HG02970 (cell line): Measurements from ENCODE around the gene CMSS1.

Experiments
- ATAC-seq: cut with Tn5 transposase; IDR thresholded peaks from one replicate; pipeline ENCODE4 v1.9.1; 2021; ENCODE audit warnings: mild to moderate bottlenecking, moderate library complexity, moderate number of reproducible peaks; ENCODE audit not compliant: unreplicated experiment, low FRiP score

Gene CMSS1

GRCh38 chr3:99928771-99929744 is 111.4 kb downstream of the CMSS1 start:
- ATAC-seq = no peak

GRCh38 chr3:99929745-99930139 is 112.1 kb downstream of the CMSS1 start:
- ATAC-seq = no peak

- ATAC-seq = no peak
These were observed 113.4 kb downstream of the CMSS1 start for GRCh38 chr3:99931059-99931458.

DNA sequence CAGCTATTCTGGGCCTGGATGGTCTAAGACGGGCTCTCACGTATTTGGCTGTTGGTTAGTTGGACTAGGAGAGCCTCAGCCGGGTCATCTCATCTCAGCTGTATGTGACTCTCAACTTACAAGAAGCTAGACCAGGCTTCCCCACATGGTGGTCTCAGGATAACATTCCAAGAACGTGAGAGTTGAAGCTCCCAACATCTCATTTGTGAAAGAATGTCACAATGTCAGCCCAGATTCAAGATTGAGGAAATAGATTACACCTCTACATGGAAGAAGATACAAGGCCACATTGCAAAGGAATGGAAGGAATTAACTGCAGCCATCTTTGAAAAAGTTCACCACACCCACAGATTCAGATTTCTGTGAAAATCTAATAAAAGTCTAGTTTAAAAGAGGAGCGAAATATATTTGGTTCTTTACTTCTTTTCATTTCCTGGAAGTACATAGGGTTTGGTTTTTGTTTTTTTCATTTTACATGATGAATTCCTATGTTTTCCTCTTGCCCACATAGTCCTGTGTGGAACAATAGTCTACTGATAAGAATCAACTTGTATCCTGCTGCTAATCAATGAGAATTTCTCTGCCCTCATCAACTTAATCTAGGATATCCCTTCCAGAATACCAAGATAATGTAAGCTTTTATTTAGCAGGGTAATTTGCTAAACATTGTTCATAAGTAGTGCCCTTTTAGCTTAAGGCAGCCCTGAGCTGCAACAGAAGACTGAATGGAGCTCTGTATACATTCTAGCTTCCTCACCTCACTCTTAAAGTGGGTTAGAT is 116.5 kb downstream of the CMSS1 start:
- no peak for ATAC-seq

GRCh38 chr3:99934975-99935797 is 117.5 kb downstream of the CMSS1 start:
- no peak for ATAC-seq

GRCh38 chr3:99938270-99938911 is 120.7 kb downstream of the CMSS1 start:
- no peak for ATAC-seq

DNA sequence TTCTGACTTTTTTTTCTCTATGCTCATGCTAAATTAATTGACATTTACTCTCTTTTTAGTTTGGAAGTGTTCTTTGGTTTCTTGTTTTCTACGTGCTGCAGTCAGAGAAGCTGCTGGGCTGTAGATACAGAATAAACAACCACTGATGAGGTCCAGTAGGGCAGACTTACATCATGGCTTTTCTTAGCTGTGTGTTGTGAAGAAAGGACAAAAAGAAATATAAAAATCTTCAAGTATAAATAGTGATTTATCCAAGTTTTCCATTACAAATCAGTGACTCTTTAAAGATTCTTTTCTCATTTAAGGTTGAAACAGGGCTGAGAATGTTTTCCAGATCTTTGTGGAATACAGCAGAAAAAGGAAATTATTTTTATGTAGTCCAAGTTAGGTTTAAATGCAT is 122.2 kb downstream of the CMSS1 start:
- no peak for ATAC-seq

DNA sequence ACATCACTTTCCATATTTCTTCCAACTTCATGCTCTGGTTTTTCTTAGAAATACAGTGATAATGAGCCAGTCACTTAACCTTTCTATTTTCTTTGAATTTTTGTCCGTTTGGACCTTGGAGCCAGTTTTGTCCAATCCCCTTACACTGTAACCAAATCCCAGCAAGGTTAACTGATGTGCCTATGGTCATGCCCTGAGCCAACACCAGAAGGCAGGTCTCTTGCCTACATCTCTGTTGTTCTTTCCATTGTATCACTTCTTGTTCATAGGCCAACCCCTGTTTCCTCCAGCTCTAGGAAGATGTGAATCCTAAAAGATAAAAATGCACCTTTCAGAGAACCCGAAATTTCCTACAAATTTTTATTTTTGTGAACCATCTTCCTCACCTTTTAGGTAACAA is 122.7 kb downstream of the CMSS1 start:
- ATAC-seq = no peak

GRCh38 chr3:99941211-99941610 is 123.5 kb downstream of the CMSS1 start:
- ATAC-seq = no peak

DNA sequence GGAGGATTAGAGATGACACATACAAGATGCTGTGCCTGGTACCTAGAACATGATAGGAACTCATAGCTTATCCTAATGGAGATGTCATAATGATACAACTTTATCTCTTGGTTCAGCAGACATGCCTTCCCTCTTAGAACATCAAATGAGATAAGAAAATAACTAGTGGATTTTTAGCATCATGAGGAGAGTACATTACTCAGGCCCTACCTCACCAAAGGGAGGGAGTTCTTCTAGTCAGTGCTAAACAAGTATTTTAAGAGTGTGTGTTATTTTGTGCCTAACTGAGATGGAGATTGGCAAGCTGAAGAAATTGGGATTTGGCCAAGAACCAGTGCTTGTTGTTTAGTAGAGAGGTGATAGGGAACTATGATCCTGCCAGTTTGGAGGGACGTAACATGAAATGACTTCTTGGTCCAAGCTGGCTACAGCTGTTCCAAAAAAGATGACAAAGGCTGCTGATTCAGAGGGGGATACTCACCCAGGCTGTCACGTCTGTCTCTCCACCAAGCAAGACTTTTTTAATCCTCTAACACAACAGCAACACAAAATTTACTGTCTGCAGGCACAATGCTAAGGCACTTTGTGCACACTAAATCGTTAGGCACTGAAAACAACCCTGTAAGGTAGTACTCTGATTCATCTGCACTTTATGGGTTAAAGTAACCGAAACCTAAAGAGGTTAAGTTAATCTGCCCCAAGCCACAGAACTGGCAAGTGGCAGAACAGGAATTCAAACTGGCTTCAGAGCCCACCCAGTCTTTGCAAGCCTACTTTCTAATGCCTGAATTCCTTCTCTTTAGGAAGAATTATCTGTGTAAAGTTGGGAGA is 126.5 kb downstream of the CMSS1 start:
- ATAC-seq = no peak

DNA sequence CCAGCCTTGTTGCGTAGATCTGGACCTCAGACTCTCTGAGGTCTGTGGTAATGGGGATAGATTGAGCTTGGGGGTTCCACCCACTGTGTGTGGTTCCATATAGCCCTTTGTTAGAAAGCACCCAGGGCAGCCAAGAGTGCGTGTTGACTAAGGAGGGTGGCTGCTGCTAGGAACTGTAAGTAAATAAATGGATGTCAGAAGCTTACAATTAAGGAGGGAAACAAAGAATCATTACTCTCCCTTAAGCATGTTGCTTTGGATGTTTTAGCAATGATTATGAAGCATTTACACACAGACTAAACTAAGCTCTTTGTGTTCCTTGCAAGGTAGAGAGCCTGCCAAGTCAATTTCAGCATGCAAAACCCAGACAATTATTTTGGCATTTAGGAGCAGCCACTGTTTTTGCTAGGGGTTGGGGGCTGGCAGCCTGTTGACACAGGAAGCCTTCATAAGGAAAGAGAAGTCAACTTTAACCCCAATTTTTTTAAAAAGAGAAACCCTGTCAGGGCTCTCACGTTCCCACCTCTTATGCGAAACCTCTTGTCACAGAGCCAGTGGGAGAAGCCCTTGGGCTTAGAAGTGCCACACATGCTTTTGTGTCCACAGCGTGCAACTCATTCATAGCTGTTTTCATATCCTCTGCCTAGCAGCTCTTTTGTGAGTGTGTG is 127.8 kb downstream of the CMSS1 start:
- ATAC-seq = no peak

DNA sequence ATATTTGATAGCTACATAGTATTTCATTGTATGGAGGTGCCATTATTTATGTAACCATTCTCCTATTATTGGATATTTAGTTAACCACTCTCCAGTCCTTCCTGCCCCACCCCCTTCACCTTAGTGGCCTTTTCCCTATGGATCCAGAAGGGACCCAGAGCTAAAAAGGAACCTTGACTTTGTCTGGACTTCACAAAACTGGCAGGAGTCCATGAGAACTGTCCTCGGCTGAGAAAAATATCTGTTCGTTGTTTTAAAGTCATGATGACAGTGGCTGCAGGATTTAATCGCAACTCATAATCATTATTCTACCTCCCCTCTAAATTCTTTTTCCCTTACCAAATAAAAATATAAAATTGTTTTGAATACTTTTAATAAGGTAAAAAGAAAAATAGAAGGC is 129.7 kb downstream of the CMSS1 start:
- ATAC-seq = no peak

- ATAC-seq = no peak
These were observed 130.9 kb downstream of the CMSS1 start for GRCh38 chr3:99948467-99949089.

- no peak for ATAC-seq
These were observed 132.5 kb downstream of the CMSS1 start for GRCh38 chr3:99949956-99950670.

- ATAC-seq = no peak
These were observed 133.3 kb downstream of the CMSS1 start for GRCh38 chr3:99950921-99951320.

DNA sequence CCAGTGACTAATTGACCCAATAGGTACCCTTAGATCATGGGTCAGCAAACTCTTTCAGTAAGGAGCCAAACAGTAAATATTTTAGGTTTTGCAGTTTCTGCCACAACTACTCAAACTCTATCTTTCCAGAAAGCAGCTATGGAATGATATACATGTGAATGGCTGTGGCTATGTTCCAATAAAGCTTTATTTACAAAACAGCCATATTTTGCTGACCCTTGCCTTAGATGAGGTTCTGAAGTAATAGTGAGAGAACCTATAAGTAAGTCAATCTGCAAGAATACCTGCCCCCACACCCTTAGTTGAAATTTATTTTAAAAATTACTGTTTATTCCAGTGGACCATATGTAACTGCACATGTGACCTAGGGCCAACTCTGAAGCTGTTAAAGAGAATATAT is 134.0 kb downstream of the CMSS1 start:
- no peak for ATAC-seq

GRCh38 chr3:99952306-99952705 is 134.6 kb downstream of the CMSS1 start:
- no peak for ATAC-seq

DNA sequence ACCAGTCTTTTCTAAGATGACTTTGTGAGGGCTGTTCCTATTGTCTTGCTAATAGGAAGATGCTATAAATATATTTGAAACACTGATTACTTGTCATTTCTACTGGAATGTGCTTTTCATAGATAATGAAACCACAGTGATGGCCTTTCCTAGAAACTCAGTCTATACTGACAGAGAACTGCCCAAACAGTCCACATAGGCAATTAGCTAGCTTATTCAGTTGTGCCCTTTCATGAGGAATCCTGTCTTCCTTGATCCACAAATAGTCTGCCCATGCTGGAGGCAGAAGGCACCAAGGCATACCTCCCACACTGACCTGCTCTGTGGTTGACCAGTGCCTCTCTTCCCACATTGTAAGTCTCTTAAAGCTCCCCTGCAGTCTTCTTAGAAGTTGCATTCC is 135.9 kb downstream of the CMSS1 start:
- no peak for ATAC-seq
